ENCODE measurements around the gene LIN54.

GRCh38 chr4:82998898-82999297 is 11.7 kb downstream of the LIN54 start:
- TF ChIP-seq TEAD4 (CRISPR knock-in tag; IDR thresholded peaks at IDR 0.05), result no peak
- TF ChIP-seq IRF2 (CRISPR knock-in tag; IDR thresholded peaks at IDR 0.05; ENCODE audit: borderline replicate concordance, low read depth), result no peak
